HG02610 (cell line): ENCODE measurements around the gene CARD19.
"Not testable (repeated sequence)": the region's sequence is repeated elsewhere in the genome, so short reads cannot be mapped to it uniquely, and the experiment has no call there.

ENCODE experiments used
- ATAC-seq: cut with Tn5 transposase; IDR thresholded peaks from one replicate; pipeline ENCODE4 v1.9.1; 2021; ENCODE audit warnings: mild to moderate bottlenecking, moderate library complexity; ENCODE audit not compliant: unreplicated experiment

The CARD19 gene

DNA sequence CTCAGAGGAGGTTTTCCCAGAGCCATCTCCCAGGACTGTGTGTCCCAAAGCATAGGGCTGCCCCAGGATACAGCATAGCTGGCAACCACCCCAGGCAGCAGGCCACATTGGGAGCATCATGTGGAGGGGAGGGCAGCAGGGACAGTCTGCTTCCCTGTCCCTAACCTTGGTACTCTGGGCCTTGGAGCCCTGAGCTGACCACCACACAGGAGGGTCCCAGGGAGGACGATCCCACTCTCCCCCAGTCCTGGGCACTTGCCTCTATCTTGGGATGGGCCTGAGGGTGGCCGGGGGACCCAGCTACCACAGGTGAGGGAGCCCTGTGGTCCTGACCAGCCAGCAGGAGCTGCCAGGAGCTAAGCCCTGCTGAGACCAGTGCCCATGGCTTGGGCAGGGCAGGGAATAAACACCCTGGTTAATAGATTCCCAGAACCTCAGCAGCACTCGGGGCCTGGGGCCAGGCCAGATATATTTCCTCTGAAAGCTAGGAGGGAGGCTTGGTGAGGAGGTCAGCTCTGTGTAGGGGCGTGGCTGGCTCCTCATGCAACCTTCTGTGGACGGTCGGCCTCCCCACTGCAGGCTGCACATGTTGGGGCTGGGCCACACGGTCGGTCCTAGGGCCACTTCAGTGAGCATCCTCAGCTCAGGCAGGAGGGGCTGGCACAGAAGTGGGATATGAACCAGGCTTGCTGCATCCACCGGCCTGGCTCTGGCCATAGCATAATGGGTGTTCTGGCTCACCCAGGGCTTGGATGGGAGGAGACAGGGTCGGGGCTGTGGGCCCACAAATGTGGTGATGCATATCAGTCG, 33.9 kb downstream of the CARD19 start:
- ATAC-seq = no peak

- ATAC-seq = no peak
These were observed 35.0 kb downstream of the CARD19 start for GRCh38 chr9:93130861-93131481.

GRCh38 chr9:93131599-93132286, 35.7 kb downstream of the CARD19 start:
- no peak for ATAC-seq

- no peak for ATAC-seq
These were observed 36.4 kb downstream of the CARD19 start for GRCh38 chr9:93132287-93132927.

DNA sequence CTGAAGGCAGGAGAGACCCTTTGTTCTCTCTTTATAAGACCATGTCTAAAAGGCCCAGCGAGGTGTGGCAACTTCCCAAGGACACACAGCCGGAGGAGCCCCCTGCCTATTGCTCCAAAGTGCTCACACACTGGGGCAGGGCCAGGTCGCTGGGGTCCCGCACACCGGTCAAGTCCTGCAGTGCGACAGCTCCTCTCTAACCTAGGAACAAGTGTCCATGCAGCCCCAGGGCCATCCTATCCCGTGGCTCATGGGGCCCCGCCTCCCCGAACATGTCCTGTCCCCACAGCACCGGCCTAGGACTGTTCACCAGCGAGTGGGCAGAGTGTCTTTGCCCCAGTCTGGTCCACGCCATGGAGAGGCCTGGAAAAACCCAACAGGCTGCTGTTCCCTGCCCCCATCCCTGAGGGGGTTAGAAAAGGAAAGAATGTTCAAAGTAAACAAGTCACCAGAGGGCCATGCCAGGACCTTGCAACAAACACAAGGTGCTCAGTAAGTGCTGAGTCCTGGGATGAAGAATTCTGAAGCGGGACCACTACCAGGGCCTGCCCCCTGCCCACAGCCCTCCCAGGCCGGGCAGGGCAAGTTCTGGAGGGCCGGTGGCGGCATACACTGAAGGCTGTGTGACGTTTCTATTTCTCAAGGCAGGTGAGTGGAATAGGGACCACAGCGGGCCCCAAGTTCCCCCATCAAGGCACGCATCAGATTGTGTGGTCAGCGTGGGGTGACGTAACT, 37.1 kb downstream of the CARD19 start:
- no peak for ATAC-seq

DNA sequence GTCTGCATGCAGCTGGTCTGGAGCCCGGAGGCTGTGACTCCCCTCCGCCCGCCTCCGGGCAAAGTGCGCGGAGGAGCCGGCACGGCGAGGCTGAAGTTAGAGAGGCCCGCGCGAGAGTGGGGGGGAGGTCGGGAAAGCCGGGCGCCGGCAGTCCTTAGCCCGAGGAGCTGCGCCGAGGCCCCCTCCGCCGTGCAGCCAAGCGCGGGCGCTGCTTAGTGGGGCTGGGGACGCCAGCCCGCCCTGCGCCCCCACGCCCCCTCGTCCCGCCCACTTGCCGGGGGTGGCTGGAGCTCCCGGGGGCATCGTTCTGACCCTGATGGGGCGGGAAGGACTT, 37.6 kb downstream of the CARD19 start:
- peak; percentile 28 for ATAC-seq

- peak; percentile 80 for ATAC-seq
These were observed 38.2 kb downstream of the CARD19 start, which contains the start of gene NINJ1 for GRCh38 chr9:93134015-93134739. NINJ1 (minus strand) TSS chr9:93134251; CDS start chr9:93134217, 34 bp downstream.

DNA sequence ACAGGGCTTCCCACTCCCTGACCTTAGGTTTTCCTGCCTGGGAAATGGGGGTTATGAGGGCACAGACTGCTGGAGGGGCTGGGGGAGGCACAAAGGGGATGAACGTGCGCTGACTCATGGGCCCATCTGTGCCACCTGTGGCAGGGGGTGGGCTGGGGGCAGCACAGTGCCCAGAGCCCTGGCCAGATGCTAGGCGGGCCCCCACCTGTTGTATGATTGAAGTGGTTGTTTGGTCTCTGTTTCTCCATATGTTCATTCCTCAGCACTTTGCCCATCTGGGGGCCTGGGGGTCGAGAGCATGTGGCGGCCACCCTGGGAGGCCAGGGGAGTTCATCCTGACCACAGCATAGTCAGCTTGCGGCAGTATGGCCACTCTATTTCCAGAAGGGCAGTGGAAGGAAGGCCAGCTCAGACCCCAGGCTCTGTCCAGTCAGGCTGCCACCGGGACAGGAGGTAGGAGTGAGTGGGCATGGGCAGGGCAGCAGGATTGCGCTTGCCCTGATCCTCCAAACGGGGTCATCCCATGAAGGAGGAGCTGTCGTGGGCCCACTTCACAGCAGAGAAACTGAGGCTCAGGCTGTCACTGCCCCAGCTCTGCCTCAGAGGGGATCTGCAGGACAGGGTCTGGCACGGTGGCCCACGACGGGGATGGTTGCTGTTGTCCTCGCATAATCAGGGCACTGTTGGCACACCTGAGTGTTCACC, 38.9 kb downstream of the CARD19 start:
- no peak for ATAC-seq

- ATAC-seq = no peak
These were observed 40.0 kb downstream of the CARD19 start for GRCh38 chr9:93136011-93136440.

DNA sequence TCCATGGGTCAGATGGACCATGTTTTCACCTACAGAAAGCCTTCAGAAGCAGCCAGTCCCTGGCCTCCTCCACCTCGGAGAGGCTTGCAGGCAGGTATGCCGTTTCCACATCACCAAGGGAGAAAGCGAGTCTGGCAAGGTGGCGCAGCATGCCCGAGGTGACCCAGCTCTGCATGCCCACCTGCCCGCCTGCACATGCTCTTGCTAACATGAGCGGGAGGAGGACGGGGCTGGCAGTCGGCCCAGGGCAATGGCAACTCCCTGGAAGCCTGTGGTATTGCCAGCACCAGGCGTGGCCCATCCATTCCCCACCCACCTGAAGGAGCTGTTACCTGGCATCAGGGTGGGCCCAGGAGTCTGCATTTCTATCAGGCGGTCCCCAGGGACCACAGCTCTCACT, 41.3 kb downstream of the CARD19 start:
- no peak for ATAC-seq

- ATAC-seq = no peak
These were observed 42.3 kb downstream of the CARD19 start for GRCh38 chr9:93138171-93138764.

- no peak for ATAC-seq
These were observed 43.6 kb downstream of the CARD19 start for GRCh38 chr9:93139365-93140182.

GRCh38 chr9:93141771-93142483, 45.9 kb downstream of the CARD19 start:
- ATAC-seq = no peak

DNA sequence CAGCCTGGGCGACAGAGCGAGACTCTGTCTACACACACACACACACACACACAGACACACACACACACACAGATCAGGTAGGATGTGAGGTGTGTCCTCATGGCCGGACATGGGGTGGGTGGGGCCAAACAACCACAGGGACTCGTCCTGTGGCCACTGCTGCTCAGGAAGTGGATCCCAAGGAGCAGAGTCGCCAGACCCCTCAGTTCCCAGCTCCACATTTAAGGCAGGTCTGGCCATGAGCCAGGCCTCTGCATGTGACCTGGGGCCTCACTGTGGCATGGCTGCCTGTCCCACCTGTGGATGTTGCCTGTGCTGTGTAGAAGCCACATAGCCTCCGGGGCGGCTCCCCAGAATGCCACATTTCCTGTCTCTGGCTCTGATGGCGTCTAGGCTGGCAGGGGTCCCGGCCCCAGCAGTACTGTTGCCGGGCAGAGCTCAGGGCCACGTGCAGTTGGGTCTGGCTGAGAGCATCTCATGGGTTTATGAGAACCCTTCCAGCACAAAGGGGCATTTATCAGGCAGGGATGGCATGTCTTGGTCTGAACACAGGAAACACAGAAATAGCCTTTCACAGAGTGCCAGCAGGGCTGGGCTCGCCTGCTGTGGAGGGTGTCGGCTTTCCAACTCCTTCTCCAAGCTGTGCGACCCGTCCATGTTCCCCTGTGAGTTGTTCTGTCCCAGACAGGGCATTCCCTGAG, 48.0 kb downstream of the CARD19 start:
- ATAC-seq = no peak

DNA sequence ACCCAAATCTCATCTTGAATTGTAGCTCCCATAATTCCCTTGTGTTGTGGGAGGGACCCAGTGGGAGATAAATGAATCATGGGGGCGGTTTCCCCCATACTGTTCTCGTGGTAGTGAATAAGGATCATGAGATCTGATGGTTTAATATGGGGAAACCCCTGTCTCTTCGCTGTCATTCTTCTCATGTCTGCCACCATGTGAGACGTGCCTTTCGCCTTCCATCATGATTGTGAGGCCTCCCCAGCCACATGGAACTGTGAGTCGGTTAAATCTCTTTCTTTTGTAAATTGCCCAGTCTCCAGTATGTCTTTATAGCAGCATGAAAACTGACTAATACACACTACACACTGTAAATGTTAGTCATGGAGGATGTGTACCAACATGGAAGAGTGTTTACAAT, 50.7 kb downstream of the CARD19 start:
- not testable (repeated sequence) for ATAC-seq

DNA sequence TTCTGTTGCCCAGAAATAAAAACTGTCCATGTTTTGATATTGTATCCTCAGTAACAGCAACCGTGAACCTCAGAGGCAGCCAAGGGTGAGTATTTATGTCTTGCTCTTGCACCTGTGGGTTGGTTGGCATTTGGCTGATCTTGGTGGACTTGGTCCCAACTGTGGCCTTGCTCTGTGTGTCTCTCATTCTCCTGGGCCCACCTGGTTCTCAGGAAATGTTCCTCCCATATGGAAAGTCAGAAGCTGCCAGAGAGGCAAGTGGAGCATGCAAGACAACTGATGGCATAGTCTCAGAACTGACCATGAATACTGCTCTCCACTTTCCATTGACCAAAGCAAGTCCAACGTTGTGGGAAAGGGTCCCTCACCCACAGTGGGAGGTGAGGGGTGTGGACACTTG, 51.6 kb downstream of the CARD19 start:
- no peak for ATAC-seq

DNA sequence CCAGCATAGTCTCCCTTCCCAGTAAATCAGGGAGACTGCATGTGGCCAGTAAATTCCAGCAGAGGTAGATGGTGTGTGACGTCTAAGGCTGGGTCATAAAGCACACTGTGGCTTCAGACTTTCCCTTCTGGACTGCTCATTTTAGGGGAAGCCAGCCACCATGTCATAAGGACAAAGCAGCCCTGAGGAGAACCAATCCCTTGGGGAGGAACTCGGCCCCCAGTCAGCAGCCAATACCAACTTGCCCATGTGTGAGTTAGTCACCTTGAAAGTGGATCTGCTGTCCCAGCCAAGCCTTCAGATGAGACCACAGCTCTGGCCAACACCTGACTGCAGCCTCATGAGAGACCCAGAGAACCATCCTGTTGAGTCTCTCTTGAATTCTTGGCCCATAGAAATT, 52.7 kb downstream of the CARD19 start:
- ATAC-seq = no peak
